PFSK-1 (cell line): ENCODE results near the gene PPP2R5C.

Experiments used
- FOXP2 ChIP-seq: optimal IDR thresholded peaks from 2 replicates; pipeline ENCODE3; 2011; ENCODE audit warnings: borderline replicate concordance, control low read depth, inconsistent platforms; ENCODE audit not compliant: insufficient read depth; ENCODE audit errors: extremely low read length, extremely low read depth
- POLR2AphosphoS5 ChIP-seq: IDR thresholded peaks from 2 replicates; pipeline ENCODE4 v1.6.1; 2012; ENCODE audit warnings: low read depth, mild to moderate bottlenecking, control low read depth, low read length, moderate library complexity
- REST ChIP-seq, 2 experiments: IDR thresholded peaks; 2 replicates each; pipeline versions ENCODE4 v1.6.1 to v1.8.0; 2011 to 2012; ENCODE audit warnings: low read depth in 2 of 2, low read length in 2 of 2, control low read depth in 1 of 2, inconsistent platforms in 1 of 2, mild to moderate bottlenecking in 1 of 2, moderate library complexity in 1 of 2; ENCODE audit not compliant: insufficient read depth in 1 of 2
- SIN3A ChIP-seq: IDR thresholded peaks from 2 replicates; pipeline ENCODE4 v1.6.1; 2012; ENCODE audit warnings: mild to moderate bottlenecking, low read length, moderate library complexity, borderline replicate concordance; ENCODE audit not compliant: insufficient read depth
- TAF1 ChIP-seq: IDR thresholded peaks from 2 replicates; pipeline ENCODE4 v1.6.1; 2012; ENCODE audit warnings: low read length, control low read depth, borderline replicate concordance; ENCODE audit not compliant: insufficient read depth

Gene PPP2R5C

GRCh38 chr14:101870273-101870939 is 108.9 kb downstream of the PPP2R5C start:
- TF ChIP-seq TAF1 = no peak
- no peak for TF ChIP-seq SIN3A
- TF ChIP-seq POLR2AphosphoS5 = no peak
- no peak for TF ChIP-seq REST (IDR thresholded peaks at IDR 0.05; ENCODE audit: insufficient read depth in 1 of 2, low read depth in 2 of 2, low read length in 2 of 2)
- no peak for TF ChIP-seq FOXP2

- no peak for TF ChIP-seq REST (IDR thresholded peaks at IDR 0.05; ENCODE audit: insufficient read depth in 1 of 2, low read depth in 2 of 2, low read length in 2 of 2)
- no peak for TF ChIP-seq TAF1
- no peak for TF ChIP-seq SIN3A
- no peak for TF ChIP-seq FOXP2
- TF ChIP-seq POLR2AphosphoS5 = no peak
These were observed 110.8 kb downstream of the PPP2R5C start for GRCh38 chr14:101872346-101872745.

GRCh38 chr14:101873076-101873825 is 111.7 kb downstream of the PPP2R5C start:
- TF ChIP-seq FOXP2 (no peak), SIN3A (no peak)

GRCh38 chr14:101873991-101874390 is 112.5 kb downstream of the PPP2R5C start:
- no peak for TF ChIP-seq TAF1
- no peak for TF ChIP-seq SIN3A
- TF ChIP-seq POLR2AphosphoS5 = no peak
- no peak for TF ChIP-seq REST (IDR thresholded peaks at IDR 0.05; ENCODE audit: insufficient read depth in 1 of 2, low read depth in 2 of 2, low read length in 2 of 2)
- no peak for TF ChIP-seq FOXP2

- TF ChIP-seq FOXP2 (no peak), POLR2AphosphoS5 (no peak), SIN3A (no peak), REST (IDR thresholded peaks at IDR 0.05; ENCODE audit: insufficient read depth in 1 of 2, low read depth in 2 of 2, low read length in 2 of 2) (no peak), TAF1 (no peak)
These were observed 113.7 kb downstream of the PPP2R5C start for GRCh38 chr14:101875041-101875726.
